RWPE1 (cell line): ENCODE data around the gene PNMT.

ENCODE experiments used
- CTCF ChIA-PET: fragments of 350-600 bp; sonication (Branson Sonifier 250); formaldehyde crosslinking; extraction: SDS; loops from one replicate; lab custom pipeline; 2021; lab: Yijun Ruan, JAX
- POLR2A ChIA-PET: fragments of 400-600 bp; formaldehyde crosslinking; extraction: SDS; loops from one replicate; lab custom pipeline; 2020; ENCODE audit warnings: antibody characterized with exemption; ENCODE audit not compliant: low non-redundant PET; lab: Yijun Ruan, JAX
- DNase-seq: peaks from one replicate; pipeline ENCODE4 v3.0.0; 2012; ENCODE audit warnings: low spot score
- H3K27ac ChIP-seq: fragments of 450-650 bp; 2 replicates; pipeline ENCODE4 v1.5.1; 2017
- CTCF ChIP-seq: fragments of 450-650 bp; conservative IDR thresholded peaks from 2 replicates; pipeline ENCODE4 v1.5.1; 2017; ENCODE audit warnings: low read depth, mild to moderate bottlenecking

The PNMT gene

DNA sequence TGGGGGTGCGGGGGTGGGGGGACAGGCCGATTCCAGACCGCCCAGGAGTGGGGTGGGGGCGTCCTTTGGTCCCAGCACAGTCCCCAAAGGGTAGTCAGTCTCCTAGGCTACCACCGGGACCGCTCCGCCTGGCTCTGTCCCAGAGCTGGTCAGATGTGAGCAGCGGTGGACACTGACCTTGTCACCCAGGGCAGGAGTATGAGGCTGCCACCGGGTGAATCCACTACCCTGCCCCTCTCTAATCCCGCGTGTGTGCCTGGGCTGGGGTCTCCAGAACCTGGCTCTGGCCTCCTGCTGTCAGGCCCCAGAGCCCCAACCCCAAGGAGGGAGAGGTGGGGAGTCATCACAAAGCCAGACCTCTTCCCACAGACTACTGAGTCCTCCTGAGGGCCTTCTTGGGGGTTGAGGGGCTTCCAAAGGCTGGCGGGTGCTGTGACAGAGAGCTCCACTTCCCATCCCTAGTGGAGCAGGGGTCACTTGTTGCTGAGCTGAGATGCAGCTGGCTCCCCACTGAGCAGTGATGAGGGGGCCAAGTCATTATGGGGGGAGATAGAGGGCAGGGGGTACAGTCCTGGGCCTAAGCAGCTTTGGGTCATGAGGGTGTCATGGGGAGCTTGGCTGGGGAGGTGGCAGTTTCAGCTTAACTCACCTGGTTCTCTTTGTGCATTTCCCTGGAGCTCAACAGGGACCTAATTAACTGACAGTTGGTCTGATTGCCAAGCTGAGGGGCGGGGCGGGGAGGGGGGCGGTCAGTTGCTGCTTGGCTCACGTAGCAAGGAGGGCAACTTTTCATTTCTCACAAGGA, 40.3 kb upstream of the PNMT start:
- ChIA-PET CTCF (interaction anchor here (1.0 kb wide), 1 partner anchor 102 kb away, joined by 4 read pairs; the partner anchor contains the start of gene MIEN1), POLR2A (no interaction called here)
- no peak for DNase-seq
- H3K27ac ChIP-seq, result no peak overlapping the region
- TF ChIP-seq CTCF, result no peak

DNA sequence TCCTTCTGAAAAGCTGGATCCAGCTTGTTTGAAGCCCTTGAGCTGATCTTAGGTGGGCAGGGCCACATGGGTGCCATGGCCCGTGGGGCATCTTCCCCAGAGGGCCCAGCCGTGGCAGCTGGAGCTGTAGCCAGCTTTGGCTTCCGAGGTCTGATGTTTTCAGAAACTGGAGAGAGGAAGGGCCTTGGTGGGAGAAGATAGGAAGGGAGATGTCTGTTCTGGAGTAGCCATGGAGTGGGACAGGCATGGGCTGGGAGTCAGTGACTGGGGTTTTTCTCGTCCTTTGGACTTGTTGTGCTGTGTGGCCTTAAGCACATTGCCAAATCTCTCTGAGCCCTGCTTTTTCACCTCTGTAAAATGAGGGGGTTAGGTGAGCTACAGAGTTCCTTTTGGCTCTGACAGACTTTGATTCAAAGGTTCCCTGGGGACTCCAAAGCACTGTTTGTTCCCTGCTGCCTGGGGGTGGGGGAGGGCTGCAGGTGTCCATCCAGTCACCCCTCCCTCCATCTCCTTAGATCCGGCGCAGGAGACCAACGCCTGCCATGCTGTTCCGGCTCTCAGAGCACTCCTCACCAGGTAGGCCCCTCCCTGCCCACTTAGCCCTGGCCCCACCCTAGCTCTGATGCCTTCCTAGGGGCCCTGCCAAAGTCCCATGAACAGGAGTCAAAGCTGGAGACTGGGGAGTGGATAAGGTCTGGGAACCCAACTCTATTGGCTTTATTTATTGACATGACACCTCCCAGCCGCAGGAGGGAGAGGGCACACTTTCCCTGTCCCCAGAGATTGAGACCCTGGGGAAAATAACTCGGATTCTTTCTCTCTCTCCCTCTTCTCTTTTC, 39.4 kb upstream of the PNMT start:
- CTCF ChIA-PET, result interaction anchor here (0.7 to 1.0 kb wide), 2 partner anchors 44 to 101 kb away, joined by 3 to 4 read pairs; partner anchors contain the start of gene MIEN1

GRCh38 chr17:39629494-39629880, 38.8 kb upstream of the PNMT start:
- no peak for DNase-seq
- ChIA-PET CTCF (no interaction called here), POLR2A (no interaction called here)
- no peak overlapping the region for H3K27ac ChIP-seq
- no peak for TF ChIP-seq CTCF

More for the DNA sequence above, 39.4 kb upstream of the PNMT start:
- DNase-seq, result no peak
- H3K27ac ChIP-seq, result no peak overlapping the region
- POLR2A ChIA-PET, result no interaction called here
- TF ChIP-seq CTCF, result no peak

GRCh38 chr17:39629898-39630297, 38.4 kb upstream of the PNMT start:
- H3K27ac ChIP-seq, result no peak overlapping the region
- ChIA-PET CTCF (interaction anchor here (1.3 kb wide), 1 partner anchor 11 kb away, joined by 3 read pairs; no protein-coding TSS in a partner anchor), POLR2A (no interaction called here)
- no peak for DNase-seq
- no peak for TF ChIP-seq CTCF

DNA sequence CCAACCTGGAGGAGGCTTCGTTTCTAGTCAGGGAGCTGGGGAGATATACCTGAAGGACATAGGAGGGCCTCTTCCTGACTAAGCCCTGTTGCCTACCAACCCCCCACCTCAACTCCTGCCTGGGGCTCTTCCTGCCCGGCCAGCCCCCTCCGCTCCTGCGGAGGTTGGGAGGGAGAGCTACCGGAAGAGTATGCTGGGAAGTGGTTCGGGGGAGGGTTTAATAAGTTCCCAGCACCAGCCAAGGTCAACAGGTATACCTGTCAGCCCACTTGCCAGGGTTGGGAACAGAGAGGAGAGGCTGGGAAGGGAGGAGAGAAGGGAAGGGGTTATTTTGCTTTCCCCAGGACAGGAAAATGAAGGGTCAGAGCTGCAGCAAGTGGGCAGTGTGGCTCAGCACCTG, 36.9 kb upstream of the PNMT start:
- POLR2A ChIA-PET, result interaction anchor here (0.6 kb wide), 1 partner anchor 208 kb away, joined by 4 read pairs; no protein-coding TSS in a partner anchor
- CTCF ChIA-PET, result interaction anchor here (0.7 to 5.2 kb wide), 4 partner anchors 8 to 927 kb away, joined by 3 to 66 read pairs (median 3); no protein-coding TSS in a partner anchor
- no peak for TF ChIP-seq CTCF
- peak; percentile 55 for DNase-seq
- H3K27ac ChIP-seq, result no peak overlapping the region
